GM21723 (cell line): ENCODE measurements around the gene PRPF40A.

Experiments used
- ATAC-seq: cut with Tn5 transposase; IDR thresholded peaks from one replicate; pipeline ENCODE4 v1.9.1; 2021; ENCODE audit warnings: mild to moderate bottlenecking, moderate library complexity; ENCODE audit not compliant: unreplicated experiment

Gene PRPF40A

GRCh38 chr2:152622219-152622618 is 95.0 kb downstream of the PRPF40A start:
- no peak for ATAC-seq

GRCh38 chr2:152620985-152621384 is 96.3 kb downstream of the PRPF40A start:
- no peak for ATAC-seq

- ATAC-seq = no peak
Measured at GRCh38 chr2:152620208-152620607, 97.1 kb downstream of the PRPF40A start.

GRCh38 chr2:152618193-152618564 is 99.1 kb downstream of the PRPF40A start:
- ATAC-seq = no peak

- no peak for ATAC-seq
Measured at GRCh38 chr2:152617456-152618192, 99.6 kb downstream of the PRPF40A start.

- ATAC-seq = no peak
Measured at GRCh38 chr2:152615177-152615576, 102.1 kb downstream of the PRPF40A start.

GRCh38 chr2:152613235-152613634 is 104.0 kb downstream of the PRPF40A start:
- peak; percentile 56 for ATAC-seq

- ATAC-seq = peak; percentile 81
Measured at GRCh38 chr2:152611458-152612231, 105.6 kb downstream of the PRPF40A start.

- no peak for ATAC-seq
Measured at GRCh38 chr2:152609699-152610098, 107.6 kb downstream of the PRPF40A start.

GRCh38 chr2:152609154-152609553 is 108.1 kb downstream of the PRPF40A start:
- ATAC-seq = no peak

- ATAC-seq = no peak
Measured at GRCh38 chr2:152607793-152608300, 109.4 kb downstream of the PRPF40A start.

- ATAC-seq = no peak
Measured at GRCh38 chr2:152606941-152607340, 110.3 kb downstream of the PRPF40A start.

- no peak for ATAC-seq
Measured at GRCh38 chr2:152606081-152606480, 111.2 kb downstream of the PRPF40A start.

- ATAC-seq = no peak
Measured at GRCh38 chr2:152603166-152603565, 114.1 kb downstream of the PRPF40A start.

- ATAC-seq = no peak
Measured at GRCh38 chr2:152602750-152603149, 114.5 kb downstream of the PRPF40A start.
